DND-41 (cell line): Measurements from ENCODE around the gene AGAP1.

ENCODE experiments used
- CTCF ChIP-seq: IDR thresholded peaks from 2 replicates; pipeline ENCODE4 v1.5.1; 2012; ENCODE audit warnings: borderline replicate concordance, low read length, moderate library complexity, mild to moderate bottlenecking; ENCODE audit not compliant: poor library complexity, severe bottlenecking; ENCODE audit errors: extremely low read depth
- EZH2 ChIP-seq: IDR thresholded peaks from 3 replicates; pipeline ENCODE4 v1.6.1; 2012; ENCODE audit warnings: borderline replicate concordance, low read depth, mild to moderate bottlenecking, moderate library complexity, low read length, inconsistent platforms; ENCODE audit not compliant: severe bottlenecking

- TF ChIP-seq CTCF (no peak), EZH2 (no peak)
Measured at GRCh38 chr2:235496239-235496621, 2.4 kb downstream of the AGAP1 start.
